Chondrocyte (in vitro differentiated cells): Measurements from ENCODE around the gene C3orf70. TPM values are rescaled to one million over a fixed set of nuclear protein-coding genes. Genes with fewer than 3 reads are reported as not detected.

Experiments used
- DNase-seq: peaks from one replicate; pipeline ENCODE4 v3.0.0; 2021; ENCODE audit warnings: mixed read lengths, low spot score
- H3K27ac Mint-ChIP-seq: one replicate; pipeline ENCODE4 v1.8.0; 2021; ENCODE audit warnings: mild to moderate bottlenecking, moderate library complexity, mixed read lengths; ENCODE audit not compliant: unreplicated experiment
- H3K27me3 Mint-ChIP-seq: 2 replicates; pipeline ENCODE4 v1.8.0; 2021; ENCODE audit warnings: low read depth, mixed read lengths
- H3K36me3 Mint-ChIP-seq: 2 replicates; pipeline ENCODE4 v1.8.0; 2021; ENCODE audit warnings: low read depth, mixed read lengths
- H3K4me1 Mint-ChIP-seq: 2 replicates; pipeline ENCODE4 v1.8.0; 2021; ENCODE audit warnings: low read depth, mild to moderate bottlenecking, mixed read lengths
- H3K4me3 Mint-ChIP-seq: one replicate; pipeline ENCODE4 v1.8.0; 2021; ENCODE audit warnings: mild to moderate bottlenecking, moderate library complexity, mixed read lengths; ENCODE audit not compliant: unreplicated experiment
- H3K9me3 Mint-ChIP-seq: 2 replicates; pipeline ENCODE4 v1.8.0; 2021; ENCODE audit warnings: low read depth, mixed read lengths
- total RNA-seq: library from RNA; stranded (reverse); gene quantifications from 3 replicates; pipeline ENCODE4 v1.2.1, GENCODE V29; 2021
- TF ChIP-seq, protein P1 (sequence below): fragments of 200-600 bp; sonication (generic); IDR thresholded peaks from 2 replicates; pipeline ENCODE4 v1.5.0; 2021; ENCODE audit warnings: antibody characterized with exemption, mild to moderate bottlenecking, moderate library complexity

C3orf70 gene
- total RNA-seq, 1 donor from 2014 or later: 27.7 TPM

DNA sequence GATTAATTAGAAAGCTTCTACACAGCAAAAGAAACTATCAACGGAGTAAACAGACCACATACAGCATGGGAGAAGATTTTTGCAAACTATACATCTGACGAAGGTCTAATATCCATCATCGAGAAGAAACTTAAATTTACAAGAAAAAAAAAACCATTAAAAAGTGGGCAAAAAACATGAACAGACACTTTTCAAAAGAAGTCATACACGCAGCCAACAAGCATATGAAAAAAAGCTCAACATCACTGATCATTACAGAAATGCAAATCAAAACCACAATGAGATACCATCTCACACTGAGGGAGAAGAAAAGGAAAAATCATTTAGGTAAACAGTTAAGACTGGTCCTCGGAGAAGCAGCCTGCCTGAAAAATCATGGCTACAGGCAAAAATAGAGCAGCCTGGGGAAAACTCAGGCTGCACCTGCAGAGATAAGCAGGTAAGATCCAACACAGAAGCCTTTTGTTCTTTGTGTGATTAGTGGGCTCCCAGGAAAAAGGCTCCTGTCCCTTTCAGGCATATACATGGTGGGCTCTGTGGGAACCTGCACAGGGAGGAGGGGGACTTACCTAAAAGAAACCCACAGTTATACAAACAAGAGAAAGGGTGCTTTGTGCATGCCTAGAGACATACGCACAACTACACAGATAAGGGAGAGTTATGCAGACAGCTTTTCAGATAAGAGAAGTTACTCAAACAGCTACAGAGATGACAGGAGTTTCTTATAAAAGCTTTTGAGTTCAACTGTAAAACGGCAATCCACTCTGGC, 49.3 kb downstream of the C3orf70 start:
- DNase-seq: no peak
- Mint-ChIP-seq H3K27me3 (no peaks in the 10 kb centered on the region), H3K27ac (no peak overlapping the region), H3K9me3 (peaks cover 36% of the 10 kb centered on the region), H3K4me3 (no peak overlapping the region), H3K36me3 (peaks cover 10% of the 10 kb centered on the region), H3K4me1 (peaks cover 16% of the 10 kb centered on the region)
- TF ChIP-seq, protein P1, sequence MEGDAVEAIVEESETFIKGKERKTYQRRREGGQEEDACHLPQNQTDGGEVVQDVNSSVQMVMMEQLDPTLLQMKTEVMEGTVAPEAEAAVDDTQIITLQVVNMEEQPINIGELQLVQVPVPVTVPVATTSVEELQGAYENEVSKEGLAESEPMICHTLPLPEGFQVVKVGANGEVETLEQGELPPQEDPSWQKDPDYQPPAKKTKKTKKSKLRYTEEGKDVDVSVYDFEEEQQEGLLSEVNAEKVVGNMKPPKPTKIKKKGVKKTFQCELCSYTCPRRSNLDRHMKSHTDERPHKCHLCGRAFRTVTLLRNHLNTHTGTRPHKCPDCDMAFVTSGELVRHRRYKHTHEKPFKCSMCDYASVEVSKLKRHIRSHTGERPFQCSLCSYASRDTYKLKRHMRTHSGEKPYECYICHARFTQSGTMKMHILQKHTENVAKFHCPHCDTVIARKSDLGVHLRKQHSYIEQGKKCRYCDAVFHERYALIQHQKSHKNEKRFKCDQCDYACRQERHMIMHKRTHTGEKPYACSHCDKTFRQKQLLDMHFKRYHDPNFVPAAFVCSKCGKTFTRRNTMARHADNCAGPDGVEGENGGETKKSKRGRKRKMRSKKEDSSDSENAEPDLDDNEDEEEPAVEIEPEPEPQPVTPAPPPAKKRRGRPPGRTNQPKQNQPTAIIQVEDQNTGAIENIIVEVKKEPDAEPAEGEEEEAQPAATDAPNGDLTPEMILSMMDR: no peak

DNA sequence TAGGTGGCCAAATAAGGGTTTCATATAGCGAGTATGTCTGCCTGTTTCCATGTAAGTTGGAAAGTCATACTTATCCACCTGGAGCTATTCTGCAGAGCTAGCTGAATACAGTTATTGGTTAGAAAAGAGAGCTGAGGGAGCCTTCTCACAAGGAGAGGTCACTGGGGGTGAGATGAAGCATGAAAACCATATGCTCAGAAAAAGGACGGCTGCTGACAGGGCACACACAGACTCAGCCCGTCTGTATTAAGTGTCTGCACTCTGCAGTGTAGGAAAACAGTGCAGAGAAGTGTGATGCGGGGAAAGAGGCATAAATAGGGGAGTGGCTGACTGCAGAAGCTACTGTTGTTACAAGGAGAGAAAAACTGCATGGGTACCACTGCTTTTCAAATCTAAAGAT, 58.2 kb downstream of the C3orf70 start:
- no peak overlapping the region for H3K27ac Mint-ChIP-seq
- DNase-seq: no peak
- H3K4me3 Mint-ChIP-seq: no peak overlapping the region
- H3K4me1 Mint-ChIP-seq: peaks cover 13% of the 10 kb centered on the region
- no peaks in the 10 kb centered on the region for H3K27me3 Mint-ChIP-seq
- TF ChIP-seq, protein P1: no peak
- peaks cover 7% of the 10 kb centered on the region for H3K9me3 Mint-ChIP-seq
- no peaks in the 10 kb centered on the region for H3K36me3 Mint-ChIP-seq

DNA sequence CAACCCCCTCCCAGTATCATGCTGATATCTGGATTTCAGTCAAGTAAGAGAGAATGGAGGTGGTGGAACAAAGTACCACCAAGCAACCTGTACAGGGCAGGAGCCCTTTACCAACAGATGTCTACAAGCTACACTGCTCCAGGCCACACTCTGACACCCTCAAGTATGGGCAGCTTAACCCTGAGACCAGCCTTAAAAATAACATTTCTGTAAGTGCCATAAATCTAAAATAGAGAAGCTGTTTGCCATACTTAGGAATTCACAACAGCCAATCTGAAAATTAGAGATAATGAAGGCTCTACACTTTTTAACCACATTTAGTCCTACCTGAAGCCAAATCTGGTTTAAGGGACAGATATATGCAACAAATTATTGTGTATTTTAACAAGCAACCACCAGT, 59.7 kb downstream of the C3orf70 start:
- TF ChIP-seq, protein P1: no peak
- DNase-seq: no peak
- H3K27me3 Mint-ChIP-seq: no peaks in the 10 kb centered on the region
- H3K4me3 Mint-ChIP-seq: no peak overlapping the region
- peaks cover 23% of the 10 kb centered on the region for H3K4me1 Mint-ChIP-seq
- H3K9me3 Mint-ChIP-seq: no peaks in the 10 kb centered on the region
- no peak overlapping the region for H3K27ac Mint-ChIP-seq
- no peaks in the 10 kb centered on the region for H3K36me3 Mint-ChIP-seq

DNA sequence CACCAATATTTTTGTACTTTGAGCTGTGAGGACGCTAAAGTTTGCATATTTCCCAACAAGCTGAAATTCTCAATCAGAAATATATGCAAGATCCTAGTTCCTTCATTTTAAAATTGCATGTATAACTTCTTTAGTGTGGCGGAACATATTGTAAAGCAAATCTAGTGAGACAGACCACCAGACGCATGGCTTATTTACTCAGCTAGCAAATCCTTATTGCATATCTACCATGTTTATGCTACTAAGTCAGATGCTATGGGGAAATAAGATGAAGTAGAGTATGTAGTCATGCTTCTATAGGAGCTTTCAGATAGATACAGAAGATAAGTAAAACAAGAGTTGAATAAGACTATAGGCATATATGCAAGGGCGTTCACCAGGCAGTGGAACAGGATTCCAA, 62.0 kb downstream of the C3orf70 start:
- no peak for DNase-seq
- no peaks in the 10 kb centered on the region for H3K36me3 Mint-ChIP-seq
- no peaks in the 10 kb centered on the region for H3K27me3 Mint-ChIP-seq
- peaks cover 23% of the 10 kb centered on the region for H3K4me1 Mint-ChIP-seq
- no peak overlapping the region for H3K4me3 Mint-ChIP-seq
- no peaks in the 10 kb centered on the region for H3K9me3 Mint-ChIP-seq
- no peak overlapping the region for H3K27ac Mint-ChIP-seq
- TF ChIP-seq, protein P1: no peak

DNA sequence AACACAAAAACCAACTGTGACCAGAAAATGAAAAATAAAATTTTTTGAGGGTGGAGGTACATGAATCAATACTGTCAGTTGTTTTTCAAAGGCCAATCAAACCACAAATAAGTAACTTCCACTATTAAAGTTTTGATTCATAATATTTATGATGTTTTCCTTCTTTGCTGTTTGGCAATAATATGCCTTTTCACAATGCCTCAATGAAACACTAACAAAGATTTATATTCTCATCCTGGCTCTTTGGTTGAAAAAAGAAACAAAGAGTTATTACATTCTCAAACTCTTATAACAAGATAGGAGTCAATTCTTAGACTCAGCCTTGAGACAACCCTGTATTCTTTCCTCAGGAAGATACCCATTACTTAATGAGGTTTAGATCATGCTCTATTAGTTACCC, 63.1 kb downstream of the C3orf70 start:
- no peak for DNase-seq
- no peak overlapping the region for H3K4me3 Mint-ChIP-seq
- H3K27me3 Mint-ChIP-seq: no peaks in the 10 kb centered on the region
- H3K27ac Mint-ChIP-seq: peak overlapping the region; percentile 57
- TF ChIP-seq, protein P1: no peak
- H3K4me1 Mint-ChIP-seq: peaks cover 16% of the 10 kb centered on the region
- no peaks in the 10 kb centered on the region for H3K36me3 Mint-ChIP-seq
- H3K9me3 Mint-ChIP-seq: no peaks in the 10 kb centered on the region
